H7 (cell line): ENCODE measurements around the gene NDC80. TPM values are rescaled to one million over a fixed set of nuclear protein-coding genes. Genes with fewer than 3 reads are reported as not detected.
A peak's percentile ranks its signal among the peaks of the same experiment; 100 is the strongest.
"Not testable (repeated sequence)": the region's sequence is repeated elsewhere in the genome, so short reads cannot be mapped to it uniquely, and the experiment has no call there.

ENCODE experiments used
- DNase-seq: peaks from one replicate; pipeline ENCODE4 v3.0.0; 2012
- H3K27me3 ChIP-seq: 2 replicates; pipeline ENCODE4 v1.6.0; 2011; ENCODE audit warnings: mild to moderate bottlenecking, low read length; ENCODE audit not compliant: control insufficient read depth, insufficient read depth
- H3K36me3 ChIP-seq: replicated peaks from 2 replicates; pipeline ENCODE4 v1.5.1; 2011; ENCODE audit warnings: low read length; ENCODE audit not compliant: control insufficient read depth, insufficient read depth
- H3K4me3 ChIP-seq: 2 replicates; pipeline ENCODE4 v1.5.1; 2011; ENCODE audit warnings: low read depth, mild to moderate bottlenecking, control low read depth, low read length, moderate library complexity; ENCODE audit not compliant: insufficient read depth
- total RNA-seq: library from RNA; depleted of rRNA; stranded (reverse); fragments of >200 nt; shearing (Covaris generic); gene quantifications from 2 replicates; pipeline ENCODE4 v1.2.3, GENCODE V29; 2014

Gene NDC80
- total RNA-seq, 1 experiment from 2014 or later = 40.9 TPM

DNA sequence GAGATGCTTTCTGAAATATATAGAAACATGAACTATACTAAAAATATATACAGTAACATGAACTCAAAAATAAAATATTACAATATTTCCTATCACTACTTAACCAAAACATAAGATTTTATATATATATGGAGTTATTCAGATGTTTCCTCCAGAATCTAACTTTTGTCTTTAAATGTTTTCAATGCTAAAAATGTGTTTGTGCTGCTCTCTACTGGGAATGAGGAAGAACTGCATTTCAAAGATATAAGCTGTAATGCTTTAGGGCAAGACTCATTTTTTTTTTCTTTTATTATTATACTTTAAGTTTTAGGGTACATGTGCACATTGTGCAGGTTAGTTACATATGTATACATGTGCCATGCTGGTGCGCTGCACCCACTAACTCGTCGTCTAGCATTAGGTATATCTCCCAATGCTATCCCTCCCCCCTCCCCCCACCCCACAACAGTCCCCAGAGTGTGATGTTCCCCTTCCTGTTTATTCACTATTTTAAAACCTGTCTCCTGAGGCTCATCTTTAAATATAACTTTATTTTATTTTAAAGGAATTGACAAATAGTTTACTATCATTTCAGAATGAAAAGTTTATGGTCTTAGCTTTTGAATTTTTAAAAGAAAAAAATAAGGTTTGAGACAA is 29.3 kb upstream of the NDC80 start:
- not testable (repeated sequence) for H3K4me3 ChIP-seq, H3K36me3 ChIP-seq, DNase-seq, H3K27me3 ChIP-seq

DNA sequence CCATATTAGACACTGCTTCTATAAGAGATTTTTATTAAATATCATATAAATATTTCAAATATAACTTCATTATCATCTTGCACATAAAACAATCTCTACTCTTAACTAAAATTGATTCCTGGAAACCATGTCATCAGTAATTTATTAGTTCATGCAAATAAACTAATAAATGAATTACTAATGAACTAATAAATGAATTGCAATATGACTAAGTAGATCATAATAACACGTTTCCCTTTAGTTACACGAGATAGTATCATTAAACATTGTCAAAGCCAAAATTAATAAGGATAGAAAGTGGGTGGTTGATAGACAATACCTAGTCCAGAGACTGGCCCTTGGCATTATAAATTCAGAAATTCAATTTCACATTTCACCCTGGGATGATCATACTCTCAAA is 26.2 kb upstream of the NDC80 start:
- no peak overlapping the region for H3K4me3 ChIP-seq
- no peaks in the 10 kb centered on the region for H3K27me3 ChIP-seq
- DNase-seq = no peak
- H3K36me3 ChIP-seq = no peaks in the 10 kb centered on the region

DNA sequence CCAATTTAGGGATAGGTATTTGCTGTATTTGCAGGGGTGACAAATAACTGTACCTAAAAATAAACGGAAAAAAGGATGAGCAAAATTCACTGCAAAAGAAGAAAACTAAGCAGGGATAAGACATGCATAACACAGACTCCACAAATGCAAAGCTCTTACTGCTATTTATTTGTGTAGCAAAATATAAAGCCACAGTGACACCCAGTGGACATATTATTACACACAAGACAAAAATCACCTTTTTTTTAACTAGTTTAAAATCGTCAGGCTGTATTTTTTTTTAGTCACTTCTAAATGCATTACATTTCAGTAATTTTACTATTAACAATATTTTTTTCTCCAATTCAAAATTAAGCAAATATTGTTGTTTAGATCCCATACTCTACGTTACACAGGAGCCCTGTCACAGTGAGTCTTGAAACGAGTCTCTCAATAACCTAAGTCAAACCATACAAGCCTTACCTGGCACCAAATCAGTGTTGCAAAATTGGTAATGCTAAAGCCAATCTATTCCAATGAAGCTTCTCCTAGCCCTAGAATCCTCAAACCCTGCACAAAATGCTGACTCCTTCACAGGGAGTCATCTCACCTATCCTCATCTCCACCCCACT is 23.8 kb upstream of the NDC80 start:
- Histone ChIP-seq H3K36me3 (no peaks in the 10 kb centered on the region), H3K27me3 (no peaks in the 10 kb centered on the region), H3K4me3 (no peak overlapping the region)
- no peak for DNase-seq

- no peak for DNase-seq
- H3K36me3 ChIP-seq = no peaks in the 10 kb centered on the region
Observed at GRCh38 chr18:2549462-2549861, 21.9 kb upstream of the NDC80 start.

DNA sequence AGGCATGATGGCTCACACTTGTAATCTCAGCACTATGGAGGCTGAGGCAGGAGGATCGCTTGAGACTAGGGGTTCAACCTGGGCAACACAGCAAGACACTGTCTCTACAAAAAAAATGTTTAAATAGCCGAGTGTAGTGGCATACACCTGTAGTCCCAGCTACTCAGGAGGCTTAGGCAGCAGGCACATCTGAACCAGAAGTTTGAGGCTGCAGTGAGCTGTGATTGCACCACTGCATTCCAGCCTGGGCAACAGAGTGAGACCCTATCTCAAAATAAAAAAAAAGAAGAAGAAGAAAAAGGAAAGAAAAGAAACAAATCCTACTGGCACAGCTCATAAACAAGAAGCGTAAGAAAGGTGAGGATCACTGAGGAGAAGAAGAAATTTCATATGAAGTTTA is 19.9 kb upstream of the NDC80 start:
- no peaks in the 10 kb centered on the region for H3K36me3 ChIP-seq
- H3K4me3 ChIP-seq = no peak overlapping the region
- DNase-seq = no peak
- no peaks in the 10 kb centered on the region for H3K27me3 ChIP-seq

More at GRCh38 chr18:2549462-2549861, 21.9 kb upstream of the NDC80 start:
- Histone ChIP-seq H3K4me3 (no peak overlapping the region), H3K27me3 (no peaks in the 10 kb centered on the region)

DNA sequence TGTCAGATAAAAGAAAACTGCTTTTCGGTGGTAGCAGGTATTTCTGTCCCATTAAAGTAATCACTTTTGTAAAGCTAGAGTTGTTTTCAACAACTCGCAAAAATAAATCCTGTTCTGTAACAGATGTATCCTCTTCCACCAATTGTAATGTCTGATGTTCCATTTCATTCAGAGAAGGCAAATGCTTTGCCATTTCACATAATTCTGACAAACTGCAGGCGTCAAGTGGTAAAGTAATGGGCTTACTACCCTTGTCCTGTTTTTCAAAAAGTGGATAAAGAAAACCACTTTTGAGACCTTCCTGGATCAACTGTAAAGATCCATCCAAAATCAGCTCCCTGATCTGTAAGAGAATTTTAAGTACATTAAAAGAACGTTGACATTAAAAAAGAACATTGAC is 16.7 kb upstream of the NDC80 start:
- H3K27me3 ChIP-seq = no peaks in the 10 kb centered on the region
- no peak overlapping the region for H3K4me3 ChIP-seq
- no peak for DNase-seq
- no peaks in the 10 kb centered on the region for H3K36me3 ChIP-seq

DNA sequence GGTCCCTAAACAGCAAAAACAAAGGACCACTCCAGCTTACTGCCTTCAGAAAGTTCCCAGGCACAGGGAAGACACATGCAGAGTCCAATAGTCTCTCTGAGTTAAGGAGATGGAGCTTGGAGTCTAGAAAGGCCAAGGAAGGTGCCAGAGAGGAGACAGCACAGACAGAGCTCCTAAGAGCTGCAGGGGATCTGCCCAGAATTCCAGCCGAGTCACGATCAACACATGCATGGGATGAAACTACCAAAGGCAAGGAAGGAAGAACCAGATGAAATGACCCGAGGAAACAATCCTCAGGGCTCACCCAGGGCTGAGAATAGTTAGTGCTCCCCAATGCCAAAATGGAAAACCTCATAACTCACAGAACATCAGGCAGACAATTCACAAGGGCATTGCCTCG is 15.5 kb upstream of the NDC80 start:
- Histone ChIP-seq H3K27me3 (no peaks in the 10 kb centered on the region), H3K4me3 (no peak overlapping the region), H3K36me3 (no peaks in the 10 kb centered on the region)
- DNase-seq = peak; percentile 22

GRCh38 chr18:2557536-2557935 is 13.8 kb upstream of the NDC80 start:
- H3K4me3 ChIP-seq = no peak overlapping the region
- H3K36me3 ChIP-seq = no peaks in the 10 kb centered on the region
- DNase-seq = no peak
- no peaks in the 10 kb centered on the region for H3K27me3 ChIP-seq

DNA sequence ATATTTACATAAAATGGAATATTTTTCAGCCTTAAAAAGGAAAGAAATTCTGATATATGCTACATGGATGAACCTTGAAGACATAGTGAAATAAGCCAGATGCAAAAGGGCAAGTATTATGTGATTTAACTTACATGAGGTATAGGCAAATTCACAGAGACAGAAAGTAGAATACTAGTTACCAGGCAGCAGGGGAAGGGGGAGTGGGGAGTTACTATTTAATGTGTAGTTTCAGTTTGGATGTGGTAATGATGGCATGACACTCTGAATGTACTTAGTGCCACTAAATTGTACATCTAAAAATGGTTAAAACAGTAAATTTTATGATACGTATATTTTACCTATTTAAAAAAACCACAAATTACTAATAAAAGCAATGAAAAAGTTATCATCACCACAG is 12.1 kb upstream of the NDC80 start:
- no peak overlapping the region for H3K4me3 ChIP-seq
- H3K36me3 ChIP-seq = no peaks in the 10 kb centered on the region
- no peak for DNase-seq
- H3K27me3 ChIP-seq = no peaks in the 10 kb centered on the region

DNA sequence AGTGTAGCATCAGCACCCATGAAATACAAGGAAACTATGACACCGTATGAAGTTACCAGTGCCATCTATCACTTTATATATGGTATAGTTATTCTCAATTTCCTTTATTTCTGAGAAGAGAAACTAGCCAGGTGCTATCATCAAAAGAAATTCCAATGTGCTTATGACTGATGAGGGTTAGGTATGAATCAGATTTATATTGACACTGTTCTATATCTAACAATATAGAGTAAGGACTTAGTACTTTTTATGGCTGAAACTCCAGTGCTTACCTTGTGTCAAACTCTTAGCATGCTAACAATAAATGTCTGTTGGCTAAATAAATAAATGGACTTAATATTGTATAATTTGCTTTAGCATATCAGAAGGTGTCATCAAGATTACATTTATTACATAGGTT is 7.0 kb upstream of the NDC80 start:
- H3K36me3 ChIP-seq = no peaks in the 10 kb centered on the region
- DNase-seq = no peak

DNA sequence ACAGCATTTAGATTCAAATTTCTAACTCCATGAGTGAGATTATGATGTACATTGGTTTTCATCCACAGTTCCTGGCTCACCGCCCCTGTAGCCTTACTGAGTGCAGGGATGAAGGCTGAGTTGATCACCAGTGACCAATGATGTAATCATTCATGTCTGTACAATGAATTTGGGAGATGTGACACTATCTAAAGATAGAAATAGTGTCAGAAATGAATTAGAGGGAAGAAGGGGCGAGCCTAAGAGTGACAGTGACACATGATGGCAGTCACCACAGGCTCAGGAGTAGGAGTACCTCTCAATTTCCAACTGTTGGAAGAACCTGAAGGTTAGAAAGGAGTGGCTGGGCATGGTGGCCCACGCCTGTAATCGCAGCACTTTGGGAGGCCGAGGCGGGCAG is 3.2 kb upstream of the NDC80 start:
- Histone ChIP-seq H3K4me3 (no peak overlapping the region), H3K36me3 (no peaks in the 10 kb centered on the region), H3K27me3 (no peaks in the 10 kb centered on the region)
- no peak for DNase-seq

More for the DNA sequence above, 7.0 kb upstream of the NDC80 start:
- no peaks in the 10 kb centered on the region for H3K27me3 ChIP-seq
- no peak overlapping the region for H3K4me3 ChIP-seq

DNA sequence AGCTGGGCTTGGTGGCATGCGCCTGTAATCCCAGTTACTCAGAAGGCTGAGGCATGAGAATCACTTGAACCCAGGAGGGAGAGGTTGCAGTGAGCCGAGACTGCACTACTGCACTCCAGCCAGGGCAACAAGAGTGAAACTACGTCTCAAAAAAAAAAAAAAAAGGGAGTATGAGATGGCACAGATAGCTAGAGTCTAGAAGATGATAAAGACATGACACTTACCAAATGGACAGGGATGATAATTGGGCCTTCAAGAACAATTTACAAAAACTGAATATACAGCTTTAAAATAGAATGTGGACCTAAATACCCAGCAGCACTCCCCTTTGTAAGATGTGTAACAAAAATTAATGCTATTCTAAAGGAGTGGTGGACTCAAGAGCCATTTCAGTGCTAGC is 2.8 kb upstream of the NDC80 start:
- Histone ChIP-seq H3K4me3 (no peak overlapping the region), H3K27me3 (no peaks in the 10 kb centered on the region), H3K36me3 (no peaks in the 10 kb centered on the region)
- DNase-seq = no peak

- no peaks in the 10 kb centered on the region for H3K27me3 ChIP-seq
- no peak overlapping the region; the same call in 1 of the 2 replicates for H3K4me3 ChIP-seq
- no peaks in the 10 kb centered on the region for H3K36me3 ChIP-seq
- DNase-seq = peak; percentile 31
Observed at GRCh38 chr18:2569338-2570207, 1.8 kb upstream of the NDC80 start.

DNA sequence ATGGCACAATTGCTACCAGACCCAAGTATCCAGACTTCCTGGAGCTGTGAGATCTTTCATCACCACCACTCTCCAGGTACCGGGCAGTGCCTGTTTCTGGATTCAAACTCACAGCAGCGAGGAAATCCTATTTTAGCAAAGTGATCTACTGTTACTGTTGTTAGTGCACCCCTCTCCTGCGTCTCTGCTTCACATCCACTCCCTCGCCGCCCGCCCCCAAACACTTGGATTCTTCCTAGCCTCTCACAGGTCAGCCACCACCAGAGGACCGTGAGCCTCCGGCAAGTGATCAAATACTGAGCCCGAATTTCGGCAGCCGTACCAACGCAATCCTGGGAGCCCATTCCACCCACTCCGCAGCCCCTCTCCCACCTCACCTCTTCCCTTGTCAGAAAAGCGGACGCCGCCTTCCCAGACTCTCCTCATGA is 571 bp upstream of the NDC80 start:
- Histone ChIP-seq H3K4me3 (peak overlapping the region; percentile 59), H3K36me3 (peaks cover 7% of the 10 kb centered on the region), H3K27me3 (no peaks in the 10 kb centered on the region)
- DNase-seq = peak; percentile 70

DNA sequence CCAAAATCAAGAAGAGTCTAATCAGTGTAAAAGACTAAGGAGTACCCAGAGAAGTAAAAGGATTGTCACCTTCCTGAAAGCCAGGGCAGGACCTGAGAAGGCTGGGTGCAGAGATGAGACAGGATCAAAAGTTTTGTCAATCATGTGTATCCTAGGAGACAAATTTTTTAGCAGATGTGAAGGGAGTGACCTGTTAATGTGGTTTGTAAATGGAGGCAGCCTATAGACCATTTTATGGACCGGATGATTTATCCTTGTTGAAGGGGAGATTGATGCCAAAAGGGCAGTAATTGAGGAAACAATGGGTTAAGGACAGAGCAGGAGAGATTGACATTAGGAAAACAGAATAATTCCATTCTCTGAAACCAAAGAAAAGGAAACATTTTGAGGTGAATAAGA is 813 bp downstream of the NDC80 start:
- H3K4me3 ChIP-seq = peak overlapping the region; percentile 59
- no peak for DNase-seq
- H3K27me3 ChIP-seq = no peaks in the 10 kb centered on the region
- H3K36me3 ChIP-seq = peaks cover 13% of the 10 kb centered on the region
